HepG2 (cell line): ENCODE measurements around the gene WNT7A. TPM values are rescaled to one million over a fixed set of nuclear protein-coding genes. Genes with fewer than 3 reads are reported as not detected.

Experiments
- JUN ChIP-seq: sonication (generic); formaldehyde crosslinking; IDR thresholded peaks from 2 replicates; pipeline ENCODE4 v1.4.0; 2020; ENCODE audit warnings: mild to moderate bottlenecking, missing genetic modification reagents
- MTA3 ChIP-seq: sonication (generic); formaldehyde crosslinking; IDR thresholded peaks from 2 replicates; pipeline ENCODE4 v1.4.0; 2020; ENCODE audit warnings: missing genetic modification reagents
- ZBTB8A ChIP-seq: sonication (generic); formaldehyde crosslinking; IDR thresholded peaks from 2 replicates; pipeline ENCODE4 v1.4.0; 2020; ENCODE audit warnings: mild to moderate bottlenecking, low read depth, missing genetic modification reagents, borderline replicate concordance
- ZNF296 ChIP-seq: sonication (generic); formaldehyde crosslinking; conservative IDR thresholded peaks from 2 replicates; pipeline ENCODE4 v1.5.0; 2020; ENCODE audit warnings: mild to moderate bottlenecking, missing genetic modification reagents
- ZNF878 ChIP-seq: sonication (generic); formaldehyde crosslinking; IDR thresholded peaks from 2 replicates; pipeline ENCODE4 v1.8.1; 2023; ENCODE audit warnings: mild to moderate bottlenecking, missing genetic modification reagents, moderate library complexity
- polyA plus RNA-seq, 8 experiments: library from polyadenylated mRNA; depleted of rRNA in 3 of 8; stranded (reverse) in 7 of 8; unstranded in 1 of 8; fragments of >200 nt; fragmentation: Illumina TruSeq in 4 of 8; extraction: Trizol in 4 of 8; gene quantifications; 2 replicates each; pipeline versions ENCODE4 v1.2.1 to v1.2.3, GENCODE V29; 2011 to 2016; ENCODE audit warnings: low read depth in 4 of 8, missing spikeins in 1 of 8, mixed read lengths in 1 of 8; ENCODE audit not compliant: insufficient read depth in 1 of 8
- total RNA-seq, 5 experiments: library from RNA; depleted of rRNA; stranded (reverse); fragments of >200 nt; fragmentation: Illumina TruSeq; extraction: Trizol; gene quantifications; 2 replicates each; pipeline ENCODE4 v1.2.3, GENCODE V29; 2016; ENCODE audit warnings: low read depth in 1 of 5
- TF ChIP-seq, protein P1 (sequence below): sonication (generic); formaldehyde crosslinking; IDR thresholded peaks from 2 replicates; pipeline ENCODE4 v1.5.0; 2020; ENCODE audit warnings: missing genetic modification reagents
- TF ChIP-seq, protein P2 (sequence below): sonication (generic); formaldehyde crosslinking; IDR thresholded peaks from 2 replicates; pipeline ENCODE4 v1.5.0; 2020; ENCODE audit warnings: mild to moderate bottlenecking, missing genetic modification reagents
- TF ChIP-seq, protein P3 (sequence below), 2 experiments: fragments of 450-650 bp in 1 of 2; sonication (generic) in 1 of 2; formaldehyde crosslinking in 1 of 2; IDR thresholded peaks; 2 replicates each; pipeline versions ENCODE4 v1.6.1 to v1.8.0; 2016 to 2022; ENCODE audit warnings: antibody characterized with exemption in 1 of 2, mild to moderate bottlenecking in 1 of 2, missing genetic modification reagents in 1 of 2
- TF ChIP-seq, protein P4 (sequence below): sonication (generic); formaldehyde crosslinking; IDR thresholded peaks from 2 replicates; pipeline ENCODE4 v1.4.0; 2020; ENCODE audit warnings: mild to moderate bottlenecking, missing genetic modification reagents

WNT7A gene
- total and polyA plus RNA-seq, 2 of the 13 experiments (the other 11 are each of a cell fraction or from before 2014, with no cell fraction given): not detected

DNA sequence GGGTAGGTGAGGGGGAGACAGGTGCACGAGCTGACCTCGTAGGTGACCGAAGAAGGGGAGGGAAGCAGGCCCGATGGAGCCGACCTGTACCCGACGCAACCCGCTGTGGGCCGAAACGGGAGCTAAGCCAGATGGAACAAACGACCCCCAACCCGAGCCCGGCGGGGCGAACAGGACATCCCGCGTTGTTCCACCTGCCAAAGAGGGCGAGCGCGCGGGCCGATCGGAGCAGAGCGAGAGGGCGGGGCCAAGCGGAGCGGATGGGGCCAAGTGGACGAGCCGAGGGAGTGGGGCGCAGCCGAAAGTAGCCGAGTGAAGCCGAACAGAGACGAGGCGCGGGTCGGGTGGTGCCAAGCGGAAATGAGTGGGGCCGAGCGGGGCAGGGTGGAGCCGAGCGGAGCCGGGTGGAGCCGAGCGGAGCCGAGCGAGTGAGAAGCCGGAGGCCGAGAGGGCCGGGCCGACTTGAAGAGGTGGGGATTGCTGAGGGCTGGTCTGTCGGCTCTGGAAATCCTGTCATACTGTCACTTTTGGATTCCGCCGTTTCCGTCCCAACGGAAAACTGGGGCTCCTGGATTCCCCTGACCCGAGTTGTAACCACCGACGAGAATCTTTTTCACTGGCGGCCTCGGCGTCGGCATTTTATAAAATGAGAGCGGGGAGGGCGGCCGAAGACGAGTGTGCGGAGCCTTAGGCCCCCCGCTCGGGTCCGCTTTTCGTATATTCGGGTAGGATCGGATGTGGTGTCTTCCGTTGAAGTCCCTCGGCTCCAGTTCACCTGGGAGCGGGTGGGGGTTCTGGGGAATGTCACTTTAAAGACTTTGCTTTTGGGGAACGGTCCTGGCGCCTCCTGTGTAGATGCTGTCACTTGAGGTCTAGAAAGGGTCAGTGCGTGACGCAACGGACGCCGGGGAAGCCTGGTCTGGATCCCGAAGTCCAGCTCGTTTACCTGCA, 15.6 kb upstream of the WNT7A start (continued):
- TF ChIP-seq, protein P1, sequence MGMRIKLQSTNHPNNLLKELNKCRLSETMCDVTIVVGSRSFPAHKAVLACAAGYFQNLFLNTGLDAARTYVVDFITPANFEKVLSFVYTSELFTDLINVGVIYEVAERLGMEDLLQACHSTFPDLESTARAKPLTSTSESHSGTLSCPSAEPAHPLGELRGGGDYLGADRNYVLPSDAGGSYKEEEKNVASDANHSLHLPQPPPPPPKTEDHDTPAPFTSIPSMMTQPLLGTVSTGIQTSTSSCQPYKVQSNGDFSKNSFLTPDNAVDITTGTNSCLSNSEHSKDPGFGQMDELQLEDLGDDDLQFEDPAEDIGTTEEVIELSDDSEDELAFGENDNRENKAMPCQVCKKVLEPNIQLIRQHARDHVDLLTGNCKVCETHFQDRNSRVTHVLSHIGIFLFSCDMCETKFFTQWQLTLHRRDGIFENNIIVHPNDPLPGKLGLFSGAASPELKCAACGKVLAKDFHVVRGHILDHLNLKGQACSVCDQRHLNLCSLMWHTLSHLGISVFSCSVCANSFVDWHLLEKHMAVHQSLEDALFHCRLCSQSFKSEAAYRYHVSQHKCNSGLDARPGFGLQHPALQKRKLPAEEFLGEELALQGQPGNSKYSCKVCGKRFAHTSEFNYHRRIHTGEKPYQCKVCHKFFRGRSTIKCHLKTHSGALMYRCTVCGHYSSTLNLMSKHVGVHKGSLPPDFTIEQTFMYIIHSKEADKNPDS (CRISPR knock-in tag): no peak
- TF ChIP-seq ZBTB8A (CRISPR knock-in tag) (no peak), MTA3 (CRISPR knock-in tag) (no peak), ZNF878 (CRISPR knock-in tag) (no peak), ZNF296 (CRISPR knock-in tag) (no peak), JUN (CRISPR knock-in tag) (no peak)
- TF ChIP-seq, protein P2, sequence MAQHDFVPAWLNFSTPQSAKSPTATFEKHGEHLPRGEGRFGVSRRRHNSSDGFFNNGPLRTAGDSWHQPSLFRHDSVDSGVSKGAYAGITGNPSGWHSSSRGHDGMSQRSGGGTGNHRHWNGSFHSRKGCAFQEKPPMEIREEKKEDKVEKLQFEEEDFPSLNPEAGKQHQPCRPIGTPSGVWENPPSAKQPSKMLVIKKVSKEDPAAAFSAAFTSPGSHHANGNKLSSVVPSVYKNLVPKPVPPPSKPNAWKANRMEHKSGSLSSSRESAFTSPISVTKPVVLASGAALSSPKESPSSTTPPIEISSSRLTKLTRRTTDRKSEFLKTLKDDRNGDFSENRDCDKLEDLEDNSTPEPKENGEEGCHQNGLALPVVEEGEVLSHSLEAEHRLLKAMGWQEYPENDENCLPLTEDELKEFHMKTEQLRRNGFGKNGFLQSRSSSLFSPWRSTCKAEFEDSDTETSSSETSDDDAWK (CRISPR knock-in tag): no peak
- TF ChIP-seq, protein P3, sequence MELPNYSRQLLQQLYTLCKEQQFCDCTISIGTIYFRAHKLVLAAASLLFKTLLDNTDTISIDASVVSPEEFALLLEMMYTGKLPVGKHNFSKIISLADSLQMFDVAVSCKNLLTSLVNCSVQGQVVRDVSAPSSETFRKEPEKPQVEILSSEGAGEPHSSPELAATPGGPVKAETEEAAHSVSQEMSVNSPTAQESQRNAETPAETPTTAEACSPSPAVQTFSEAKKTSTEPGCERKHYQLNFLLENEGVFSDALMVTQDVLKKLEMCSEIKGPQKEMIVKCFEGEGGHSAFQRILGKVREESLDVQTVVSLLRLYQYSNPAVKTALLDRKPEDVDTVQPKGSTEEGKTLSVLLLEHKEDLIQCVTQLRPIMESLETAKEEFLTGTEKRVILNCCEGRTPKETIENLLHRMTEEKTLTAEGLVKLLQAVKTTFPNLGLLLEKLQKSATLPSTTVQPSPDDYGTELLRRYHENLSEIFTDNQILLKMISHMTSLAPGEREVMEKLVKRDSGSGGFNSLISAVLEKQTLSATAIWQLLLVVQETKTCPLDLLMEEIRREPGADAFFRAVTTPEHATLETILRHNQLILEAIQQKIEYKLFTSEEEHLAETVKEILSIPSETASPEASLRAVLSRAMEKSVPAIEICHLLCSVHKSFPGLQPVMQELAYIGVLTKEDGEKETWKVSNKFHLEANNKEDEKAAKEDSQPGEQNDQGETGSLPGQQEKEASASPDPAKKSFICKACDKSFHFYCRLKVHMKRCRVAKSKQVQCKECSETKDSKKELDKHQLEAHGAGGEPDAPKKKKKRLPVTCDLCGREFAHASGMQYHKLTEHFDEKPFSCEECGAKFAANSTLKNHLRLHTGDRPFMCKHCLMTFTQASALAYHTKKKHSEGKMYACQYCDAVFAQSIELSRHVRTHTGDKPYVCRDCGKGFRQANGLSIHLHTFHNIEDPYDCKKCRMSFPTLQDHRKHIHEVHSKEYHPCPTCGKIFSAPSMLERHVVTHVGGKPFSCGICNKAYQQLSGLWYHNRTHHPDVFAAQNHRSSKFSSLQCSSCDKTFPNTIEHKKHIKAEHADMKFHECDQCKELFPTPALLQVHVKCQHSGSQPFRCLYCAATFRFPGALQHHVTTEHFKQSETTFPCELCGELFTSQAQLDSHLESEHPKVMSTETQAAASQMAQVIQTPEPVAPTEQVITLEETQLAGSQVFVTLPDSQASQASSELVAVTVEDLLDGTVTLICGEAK (IDR thresholded peaks at IDR 0.05): no peak
- TF ChIP-seq, protein P3 (CRISPR knock-in tag; IDR thresholded peaks at IDR 0.05): no peak
- TF ChIP-seq, protein P4, sequence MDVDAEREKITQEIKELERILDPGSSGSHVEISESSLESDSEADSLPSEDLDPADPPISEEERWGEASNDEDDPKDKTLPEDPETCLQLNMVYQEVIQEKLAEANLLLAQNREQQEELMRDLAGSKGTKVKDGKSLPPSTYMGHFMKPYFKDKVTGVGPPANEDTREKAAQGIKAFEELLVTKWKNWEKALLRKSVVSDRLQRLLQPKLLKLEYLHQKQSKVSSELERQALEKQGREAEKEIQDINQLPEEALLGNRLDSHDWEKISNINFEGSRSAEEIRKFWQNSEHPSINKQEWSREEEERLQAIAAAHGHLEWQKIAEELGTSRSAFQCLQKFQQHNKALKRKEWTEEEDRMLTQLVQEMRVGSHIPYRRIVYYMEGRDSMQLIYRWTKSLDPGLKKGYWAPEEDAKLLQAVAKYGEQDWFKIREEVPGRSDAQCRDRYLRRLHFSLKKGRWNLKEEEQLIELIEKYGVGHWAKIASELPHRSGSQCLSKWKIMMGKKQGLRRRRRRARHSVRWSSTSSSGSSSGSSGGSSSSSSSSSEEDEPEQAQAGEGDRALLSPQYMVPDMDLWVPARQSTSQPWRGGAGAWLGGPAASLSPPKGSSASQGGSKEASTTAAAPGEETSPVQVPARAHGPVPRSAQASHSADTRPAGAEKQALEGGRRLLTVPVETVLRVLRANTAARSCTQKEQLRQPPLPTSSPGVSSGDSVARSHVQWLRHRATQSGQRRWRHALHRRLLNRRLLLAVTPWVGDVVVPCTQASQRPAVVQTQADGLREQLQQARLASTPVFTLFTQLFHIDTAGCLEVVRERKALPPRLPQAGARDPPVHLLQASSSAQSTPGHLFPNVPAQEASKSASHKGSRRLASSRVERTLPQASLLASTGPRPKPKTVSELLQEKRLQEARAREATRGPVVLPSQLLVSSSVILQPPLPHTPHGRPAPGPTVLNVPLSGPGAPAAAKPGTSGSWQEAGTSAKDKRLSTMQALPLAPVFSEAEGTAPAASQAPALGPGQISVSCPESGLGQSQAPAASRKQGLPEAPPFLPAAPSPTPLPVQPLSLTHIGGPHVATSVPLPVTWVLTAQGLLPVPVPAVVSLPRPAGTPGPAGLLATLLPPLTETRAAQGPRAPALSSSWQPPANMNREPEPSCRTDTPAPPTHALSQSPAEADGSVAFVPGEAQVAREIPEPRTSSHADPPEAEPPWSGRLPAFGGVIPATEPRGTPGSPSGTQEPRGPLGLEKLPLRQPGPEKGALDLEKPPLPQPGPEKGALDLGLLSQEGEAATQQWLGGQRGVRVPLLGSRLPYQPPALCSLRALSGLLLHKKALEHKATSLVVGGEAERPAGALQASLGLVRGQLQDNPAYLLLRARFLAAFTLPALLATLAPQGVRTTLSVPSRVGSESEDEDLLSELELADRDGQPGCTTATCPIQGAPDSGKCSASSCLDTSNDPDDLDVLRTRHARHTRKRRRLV (CRISPR knock-in tag): no peak
